PFSK-1 (cell line): Measurements from ENCODE around the gene NR4A3.
A peak's percentile ranks its signal among the peaks of the same experiment; 100 is the strongest.

Source experiments
- FOXP2 ChIP-seq: optimal IDR thresholded peaks from 2 replicates; pipeline ENCODE3; 2011; ENCODE audit warnings: borderline replicate concordance, control low read depth, inconsistent platforms; ENCODE audit not compliant: insufficient read depth; ENCODE audit errors: extremely low read length, extremely low read depth
- POLR2AphosphoS5 ChIP-seq: IDR thresholded peaks from 2 replicates; pipeline ENCODE4 v1.6.1; 2012; ENCODE audit warnings: low read depth, mild to moderate bottlenecking, control low read depth, low read length, moderate library complexity
- SIN3A ChIP-seq: IDR thresholded peaks from 2 replicates; pipeline ENCODE4 v1.6.1; 2012; ENCODE audit warnings: mild to moderate bottlenecking, low read length, moderate library complexity, borderline replicate concordance; ENCODE audit not compliant: insufficient read depth
- TAF1 ChIP-seq: IDR thresholded peaks from 2 replicates; pipeline ENCODE4 v1.6.1; 2012; ENCODE audit warnings: low read length, control low read depth, borderline replicate concordance; ENCODE audit not compliant: insufficient read depth
- TF ChIP-seq, protein P1 (sequence below), 2 experiments: IDR thresholded peaks; 2 replicates each; pipeline versions ENCODE4 v1.6.1 to v1.8.0; 2011 to 2012; ENCODE audit warnings: low read depth in 2 of 2, low read length in 2 of 2, control low read depth in 1 of 2, inconsistent platforms in 1 of 2, mild to moderate bottlenecking in 1 of 2, moderate library complexity in 1 of 2; ENCODE audit not compliant: insufficient read depth in 1 of 2

NR4A3 gene

DNA sequence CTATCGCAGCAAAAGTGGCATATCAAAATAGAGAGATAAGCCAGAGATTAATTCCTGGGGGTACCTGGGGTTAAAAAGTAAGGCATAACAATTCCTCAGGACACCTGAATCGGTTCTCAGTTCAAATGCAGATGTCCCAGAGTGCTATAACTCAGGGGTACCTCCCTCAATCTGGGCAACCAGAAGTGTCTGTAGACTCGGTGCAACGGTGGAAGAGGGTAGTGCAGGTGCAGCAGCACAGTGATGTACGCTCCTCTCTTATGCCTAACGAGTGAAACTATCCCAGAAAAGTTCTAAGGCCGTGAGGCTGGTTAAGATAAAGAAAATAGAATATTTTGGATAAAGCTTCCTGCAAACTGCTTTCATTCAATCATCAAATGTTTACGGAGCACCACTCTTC is 7.9 kb upstream of the NR4A3 start:
- no peak for TF ChIP-seq SIN3A
- TF ChIP-seq TAF1, result no peak
- TF ChIP-seq POLR2AphosphoS5, result no peak
- TF ChIP-seq FOXP2, result no peak
- TF ChIP-seq, protein P1, sequence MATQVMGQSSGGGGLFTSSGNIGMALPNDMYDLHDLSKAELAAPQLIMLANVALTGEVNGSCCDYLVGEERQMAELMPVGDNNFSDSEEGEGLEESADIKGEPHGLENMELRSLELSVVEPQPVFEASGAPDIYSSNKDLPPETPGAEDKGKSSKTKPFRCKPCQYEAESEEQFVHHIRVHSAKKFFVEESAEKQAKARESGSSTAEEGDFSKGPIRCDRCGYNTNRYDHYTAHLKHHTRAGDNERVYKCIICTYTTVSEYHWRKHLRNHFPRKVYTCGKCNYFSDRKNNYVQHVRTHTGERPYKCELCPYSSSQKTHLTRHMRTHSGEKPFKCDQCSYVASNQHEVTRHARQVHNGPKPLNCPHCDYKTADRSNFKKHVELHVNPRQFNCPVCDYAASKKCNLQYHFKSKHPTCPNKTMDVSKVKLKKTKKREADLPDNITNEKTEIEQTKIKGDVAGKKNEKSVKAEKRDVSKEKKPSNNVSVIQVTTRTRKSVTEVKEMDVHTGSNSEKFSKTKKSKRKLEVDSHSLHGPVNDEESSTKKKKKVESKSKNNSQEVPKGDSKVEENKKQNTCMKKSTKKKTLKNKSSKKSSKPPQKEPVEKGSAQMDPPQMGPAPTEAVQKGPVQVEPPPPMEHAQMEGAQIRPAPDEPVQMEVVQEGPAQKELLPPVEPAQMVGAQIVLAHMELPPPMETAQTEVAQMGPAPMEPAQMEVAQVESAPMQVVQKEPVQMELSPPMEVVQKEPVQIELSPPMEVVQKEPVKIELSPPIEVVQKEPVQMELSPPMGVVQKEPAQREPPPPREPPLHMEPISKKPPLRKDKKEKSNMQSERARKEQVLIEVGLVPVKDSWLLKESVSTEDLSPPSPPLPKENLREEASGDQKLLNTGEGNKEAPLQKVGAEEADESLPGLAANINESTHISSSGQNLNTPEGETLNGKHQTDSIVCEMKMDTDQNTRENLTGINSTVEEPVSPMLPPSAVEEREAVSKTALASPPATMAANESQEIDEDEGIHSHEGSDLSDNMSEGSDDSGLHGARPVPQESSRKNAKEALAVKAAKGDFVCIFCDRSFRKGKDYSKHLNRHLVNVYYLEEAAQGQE (IDR thresholded peaks at IDR 0.05; ENCODE audit: insufficient read depth in 1 of 2, low read depth in 2 of 2, low read length in 2 of 2), result no peak

DNA sequence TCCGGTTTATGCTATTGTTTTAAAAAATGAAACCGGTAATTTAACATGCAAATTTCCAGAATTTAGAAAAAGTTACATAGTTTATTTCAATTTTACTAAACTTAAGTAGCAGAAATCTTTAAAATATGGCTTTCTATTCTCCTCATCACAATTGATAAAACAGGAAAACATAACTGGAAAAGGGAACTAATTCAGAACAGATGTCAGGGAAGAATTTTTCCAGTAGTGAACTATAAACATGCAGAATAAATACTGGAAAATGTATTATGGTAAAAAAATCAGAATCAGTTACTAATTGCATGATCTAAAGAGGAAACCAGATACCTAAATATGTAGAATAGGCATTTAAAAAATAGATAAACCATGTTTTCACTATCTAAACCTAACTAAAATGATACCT is 7.3 kb upstream of the NR4A3 start:
- TF ChIP-seq TAF1 (no peak), POLR2AphosphoS5 (no peak), SIN3A (no peak), FOXP2 (no peak)
- TF ChIP-seq, protein P1 (IDR thresholded peaks at IDR 0.05; ENCODE audit: insufficient read depth in 1 of 2, low read depth in 2 of 2, low read length in 2 of 2), result no peak

DNA sequence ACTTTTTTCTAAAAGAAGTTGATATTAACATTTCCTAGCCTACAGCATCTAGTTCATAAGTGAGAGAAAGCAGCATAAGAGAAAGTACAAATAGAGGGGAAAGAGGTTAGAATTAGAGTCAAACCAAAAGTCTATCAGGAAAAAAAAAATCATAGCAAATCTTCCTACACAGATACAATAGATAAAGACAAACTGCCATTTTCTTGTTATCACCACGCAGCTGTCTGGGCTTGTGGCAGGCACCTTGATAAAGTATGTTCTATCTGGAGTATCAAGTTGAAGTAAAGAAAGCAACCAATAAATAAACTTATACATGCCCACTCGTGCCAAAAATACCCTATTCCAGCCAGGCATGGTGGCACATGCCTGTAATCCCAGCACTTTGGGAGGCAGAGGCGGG is 5.3 kb upstream of the NR4A3 start:
- TF ChIP-seq SIN3A (no peak), FOXP2 (no peak), POLR2AphosphoS5 (no peak), TAF1 (no peak)

DNA sequence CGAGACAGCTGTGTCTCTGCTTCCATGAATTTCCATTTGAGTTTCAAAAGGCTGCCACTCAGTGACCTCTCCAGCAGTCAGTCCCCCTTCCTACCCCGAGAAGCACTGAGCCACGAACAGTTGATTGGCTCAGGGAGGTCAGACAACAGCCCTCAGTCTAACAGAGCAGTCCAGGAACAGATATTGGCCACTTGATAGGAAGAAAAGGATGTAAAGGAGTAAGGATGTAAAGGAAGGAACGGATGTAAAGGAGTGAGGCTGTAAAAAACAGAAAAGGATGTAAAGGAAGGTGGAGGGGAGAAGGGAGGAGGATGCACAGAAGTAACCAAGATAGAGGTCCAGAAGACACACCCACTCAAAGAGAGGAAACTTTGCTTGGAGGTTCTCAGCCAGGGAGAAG is 3.2 kb upstream of the NR4A3 start:
- no peak for TF ChIP-seq POLR2AphosphoS5
- TF ChIP-seq, protein P1 (IDR thresholded peaks at IDR 0.05; ENCODE audit: insufficient read depth in 1 of 2, low read depth in 2 of 2, low read length in 2 of 2), result no peak

DNA sequence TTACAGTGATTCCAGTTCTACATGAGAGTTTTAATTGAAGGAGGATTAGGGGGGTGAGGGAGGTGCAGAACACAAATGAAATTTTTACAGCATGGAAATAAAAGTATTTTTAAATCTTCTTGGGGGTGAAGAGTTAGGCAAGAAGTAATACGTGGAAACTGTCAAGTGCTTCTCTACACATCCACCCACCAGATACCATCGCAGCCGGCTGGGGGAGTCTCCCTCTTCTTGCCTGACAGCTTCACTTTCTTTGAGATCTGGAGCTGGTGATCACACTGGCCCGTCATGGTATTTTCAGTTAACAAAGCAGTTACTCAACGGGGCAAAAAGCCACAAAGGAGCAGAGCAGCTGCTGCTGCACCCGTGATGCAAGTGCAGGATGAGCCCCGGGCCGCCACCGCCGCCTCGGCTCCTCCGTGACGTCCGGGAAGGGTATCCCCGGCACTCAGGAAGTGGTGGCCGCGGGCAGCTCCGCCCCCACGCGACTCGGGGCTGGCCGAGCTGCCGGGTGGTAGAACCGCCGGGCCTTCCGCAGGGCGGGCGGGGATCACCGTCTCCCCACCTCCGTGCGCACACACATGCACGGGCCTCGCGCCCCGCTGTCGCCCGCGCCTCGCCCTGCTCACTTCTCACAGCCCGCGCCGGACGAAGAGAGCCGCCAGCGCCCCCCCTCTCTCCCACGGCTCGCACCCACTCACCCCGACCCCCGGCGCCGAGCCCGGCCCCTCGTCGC is 2.4 kb upstream of the NR4A3 start:
- TF ChIP-seq, protein P1 (IDR thresholded peaks at IDR 0.05; ENCODE audit: insufficient read depth in 1 of 2, low read depth in 2 of 2, low read length in 2 of 2), result 0 out of 4 replicates have a peak, but pooled peaks of 1 of the 2 experiments have one; percentile 14
- TF ChIP-seq SIN3A (peak; percentile 12; the same call in 1 of the 2 replicates), POLR2AphosphoS5 (no peak; the same call in 1 of the 2 replicates), FOXP2 (no peak), TAF1 (no peak)
